Astrocyte (in vitro differentiated cells and primary cell): ENCODE data around the gene PAFAH1B2. TPM values are rescaled to one million over a fixed set of nuclear protein-coding genes. Genes with fewer than 3 reads are reported as not detected.

ENCODE experiments used
- DNase-seq: peaks from one replicate; pipeline ENCODE4 v3.0.0-alpha.2; 2010; ENCODE audit warnings: low read depth
- FAIRE-seq: peaks from 2 replicates; lab custom pipeline; 2011; peaks lifted over from hg19 to GRCh38; lab: Jason Lieb, UNC
- H2AFZ ChIP-seq: 2 replicates; pipeline ENCODE4 v1.6.0; 2012; ENCODE audit warnings: low read depth, low read length, inconsistent platforms
- H3K27ac ChIP-seq: 2 replicates; pipeline ENCODE4 v1.5.1; 2011; ENCODE audit warnings: low read depth, low read length, inconsistent platforms
- H3K27me3 ChIP-seq: 2 replicates; pipeline ENCODE4 v1.6.0; 2011; ENCODE audit warnings: low read length, inconsistent platforms; ENCODE audit not compliant: insufficient read depth
- H3K36me3 ChIP-seq: 2 replicates; pipeline ENCODE4 v1.5.1; 2011; ENCODE audit warnings: low read length, inconsistent platforms; ENCODE audit not compliant: insufficient read depth
- H3K4me1 ChIP-seq: 2 replicates; pipeline ENCODE4 v1.5.1; 2011; ENCODE audit warnings: low read length, inconsistent platforms; ENCODE audit not compliant: insufficient read depth
- H3K4me2 ChIP-seq: 2 replicates; pipeline ENCODE4 v1.6.0; 2012; ENCODE audit warnings: low read length, inconsistent platforms
- H3K4me3 ChIP-seq: 2 replicates; pipeline ENCODE4 v1.5.1; 2011; ENCODE audit warnings: low read depth, mild to moderate bottlenecking, low read length, inconsistent platforms; ENCODE audit not compliant: insufficient read depth
- H3K79me2 ChIP-seq: 2 replicates; pipeline ENCODE4 v1.6.0; 2012; ENCODE audit warnings: mild to moderate bottlenecking, low read length, inconsistent platforms; ENCODE audit not compliant: insufficient read depth
- H3K9ac ChIP-seq: 2 replicates; pipeline ENCODE4 v1.6.0; 2012; ENCODE audit warnings: mild to moderate bottlenecking, low read length, inconsistent platforms
- H3K9me3 ChIP-seq: 2 replicates; pipeline ENCODE4 v1.5.1; 2012; ENCODE audit warnings: low read depth, mild to moderate bottlenecking, low read length, inconsistent platforms; ENCODE audit not compliant: insufficient read depth
- H4K20me1 ChIP-seq: 2 replicates; pipeline ENCODE4 v1.6.0; 2012; ENCODE audit warnings: low read length, inconsistent platforms; ENCODE audit not compliant: insufficient read depth
- H3K27ac Mint-ChIP-seq: one replicate; pipeline ENCODE4 v1.8.0; 2021; ENCODE audit warnings: mild to moderate bottlenecking, mixed read lengths; ENCODE audit not compliant: unreplicated experiment
- H3K27me3 Mint-ChIP-seq: one replicate; pipeline ENCODE4 v1.8.0; 2021; ENCODE audit warnings: low read depth, mixed read lengths; ENCODE audit not compliant: unreplicated experiment
- H3K36me3 Mint-ChIP-seq: one replicate; pipeline ENCODE4 v1.8.0; 2021; ENCODE audit warnings: low read depth, mixed read lengths; ENCODE audit not compliant: unreplicated experiment
- H3K4me1 Mint-ChIP-seq: one replicate; pipeline ENCODE4 v1.8.0; 2021; ENCODE audit warnings: low read depth, mixed read lengths; ENCODE audit not compliant: unreplicated experiment
- H3K4me3 Mint-ChIP-seq: one replicate; pipeline ENCODE4 v1.8.0; 2021; ENCODE audit warnings: mild to moderate bottlenecking, moderate library complexity, mixed read lengths; ENCODE audit not compliant: unreplicated experiment
- H3K9me3 Mint-ChIP-seq: one replicate; pipeline ENCODE4 v1.8.0; 2021; ENCODE audit warnings: mild to moderate bottlenecking, mixed read lengths; ENCODE audit not compliant: unreplicated experiment
- CTCF ChIP-seq: IDR thresholded peaks from 2 replicates; pipeline ENCODE4 v1.5.1; 2011; ENCODE audit warnings: low read depth, mild to moderate bottlenecking, inconsistent platforms, low read length, moderate library complexity; ENCODE audit not compliant: insufficient read depth
- EZH2 ChIP-seq: IDR thresholded peaks from 2 replicates; pipeline ENCODE4 v1.6.1; 2012; ENCODE audit warnings: mild to moderate bottlenecking, low read length, inconsistent platforms; ENCODE audit not compliant: insufficient read depth
- total RNA-seq: library from RNA; stranded (reverse); gene quantifications from 2 replicates; pipeline ENCODE4 v1.2.1, GENCODE V29; 2021

The PAFAH1B2 gene
- total RNA-seq, 1 donor from 2014 or later: 142 TPM

GRCh38 chr11:117212697-117213355, 68.7 kb downstream of the PAFAH1B2 start:
- H2AFZ ChIP-seq: no peak overlapping the region
- no peak for FAIRE-seq
- H3K9ac ChIP-seq: no peak overlapping the region
- H4K20me1 ChIP-seq: no peaks in the 10 kb centered on the region
- no peak overlapping the region for H3K4me3 Mint-ChIP-seq
- no peak overlapping the region for H3K27ac ChIP-seq
- no peak overlapping the region for H3K4me2 ChIP-seq
- H3K27me3 Mint-ChIP-seq: no peaks in the 10 kb centered on the region
- DNase-seq: no peak
- no peak for TF ChIP-seq EZH2
- TF ChIP-seq CTCF: no peak
- no peak overlapping the region for H3K4me3 ChIP-seq
- H3K27me3 ChIP-seq: no peaks in the 10 kb centered on the region
- peaks cover 13% of the 10 kb centered on the region for H3K4me1 Mint-ChIP-seq
- H3K4me1 ChIP-seq: peaks cover 13% of the 10 kb centered on the region
- H3K9me3 ChIP-seq: no peaks in the 10 kb centered on the region
- no peaks in the 10 kb centered on the region for H3K79me2 ChIP-seq
- H3K9me3 Mint-ChIP-seq: no peaks in the 10 kb centered on the region
- H3K36me3 Mint-ChIP-seq: peaks cover 27% of the 10 kb centered on the region
- no peak overlapping the region for H3K27ac Mint-ChIP-seq
- H3K36me3 ChIP-seq: peaks cover 28% of the 10 kb centered on the region

DNA sequence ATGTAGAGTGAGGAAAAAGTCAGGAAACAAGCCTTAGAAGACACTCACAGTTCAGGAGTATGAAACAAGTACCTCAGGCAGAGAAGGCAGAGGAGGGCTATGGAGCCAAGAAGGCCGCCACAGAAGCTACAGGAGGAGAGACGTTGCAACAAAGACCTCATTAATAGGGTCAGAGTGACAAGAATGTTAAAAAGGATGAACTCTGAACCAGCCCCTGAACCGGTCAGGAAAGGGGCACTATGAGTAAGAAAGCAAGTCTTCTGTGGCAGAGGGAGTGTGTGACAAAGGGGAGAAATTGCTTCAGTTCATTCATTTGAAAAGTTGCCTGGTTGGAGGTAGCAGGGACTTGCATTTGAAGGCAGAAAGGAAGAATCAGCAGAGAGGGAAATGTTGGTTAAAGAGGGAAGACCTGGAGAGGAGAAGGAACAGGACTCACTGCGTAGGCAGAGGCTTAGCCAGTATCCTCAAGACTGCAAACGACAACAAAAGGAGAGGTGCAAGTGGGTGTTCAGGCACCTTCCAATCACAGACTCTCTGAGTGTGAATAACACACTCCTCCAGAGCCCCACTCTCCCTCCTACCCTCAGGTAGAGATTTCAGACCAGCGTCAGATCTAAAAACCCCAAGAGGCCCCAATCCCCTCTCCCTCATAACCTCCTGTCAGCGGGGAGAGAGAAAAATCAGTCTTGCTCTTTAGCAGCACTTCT, 70.5 kb downstream of the PAFAH1B2 start:
- TF ChIP-seq CTCF (no peak), EZH2 (no peak)
- no peaks in the 10 kb centered on the region for H3K27me3 Mint-ChIP-seq
- H3K27me3 ChIP-seq: no peaks in the 10 kb centered on the region
- peak overlapping the region; percentile 20 for H3K4me3 Mint-ChIP-seq
- no peak overlapping the region for H3K27ac Mint-ChIP-seq
- H3K9me3 Mint-ChIP-seq: no peaks in the 10 kb centered on the region
- no peak overlapping the region for H3K4me3 ChIP-seq
- no peak overlapping the region for H2AFZ ChIP-seq
- no peaks in the 10 kb centered on the region for H4K20me1 ChIP-seq
- H3K27ac ChIP-seq: no peak overlapping the region
- no peak overlapping the region for H3K9ac ChIP-seq
- H3K36me3 Mint-ChIP-seq: peaks cover 28% of the 10 kb centered on the region
- FAIRE-seq: no peak
- peaks cover 19% of the 10 kb centered on the region for H3K4me1 Mint-ChIP-seq
- H3K4me1 ChIP-seq: peaks cover 25% of the 10 kb centered on the region
- H3K79me2 ChIP-seq: no peaks in the 10 kb centered on the region
- peaks cover 43% of the 10 kb centered on the region for H3K36me3 ChIP-seq
- no peak for DNase-seq
- H3K9me3 ChIP-seq: no peaks in the 10 kb centered on the region
- H3K4me2 ChIP-seq: no peak overlapping the region
